GM19035 (cell line): ENCODE results near the gene DUSP22.
"Not testable (repeated sequence)": the region's sequence is repeated elsewhere in the genome, so short reads cannot be mapped to it uniquely, and the experiment has no call there.

Experiments used
- ATAC-seq: cut with Tn5 transposase; IDR thresholded peaks from one replicate; pipeline ENCODE4 v1.9.1; 2021; ENCODE audit not compliant: unreplicated experiment

DUSP22 gene

DNA sequence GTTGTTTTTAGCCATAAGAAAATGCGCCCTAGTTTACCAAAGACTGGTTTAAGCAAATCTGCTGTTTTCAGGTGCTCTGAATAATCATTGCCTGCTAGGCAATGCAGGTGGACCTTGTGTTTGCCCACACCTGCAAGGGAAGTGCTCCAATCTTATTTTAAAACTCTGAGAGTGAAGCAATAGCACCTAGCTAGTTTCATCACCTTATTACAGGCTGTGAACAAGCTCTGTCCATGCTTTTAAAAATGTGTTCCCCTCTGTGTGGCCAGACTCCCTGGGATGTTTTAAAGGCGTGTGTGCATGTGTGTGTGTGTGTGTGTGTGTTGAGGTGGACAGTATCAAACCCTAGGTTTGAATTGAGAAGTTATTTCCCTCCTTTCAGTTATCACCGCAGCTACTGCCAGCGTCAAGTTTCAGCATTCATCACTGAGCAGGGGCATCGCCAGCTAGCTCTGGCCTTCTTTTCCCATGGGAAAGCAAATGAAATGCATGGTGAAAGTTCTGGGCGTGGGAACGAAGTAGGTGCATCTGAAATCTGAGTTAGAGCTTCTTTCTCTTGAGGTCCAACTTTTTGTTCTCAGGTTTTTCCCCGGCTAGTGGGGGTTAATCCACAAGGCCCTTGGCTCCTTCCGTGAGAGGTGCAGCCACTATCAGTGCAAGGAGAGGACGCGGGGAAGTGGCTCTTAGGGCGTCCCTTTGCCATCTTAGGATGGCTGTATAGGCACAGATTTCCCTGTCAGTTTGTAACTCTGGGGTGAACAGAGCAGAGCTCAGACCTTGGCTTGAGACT is 30.8 kb downstream of the DUSP22 start:
- ATAC-seq, result peak; percentile 22

DNA sequence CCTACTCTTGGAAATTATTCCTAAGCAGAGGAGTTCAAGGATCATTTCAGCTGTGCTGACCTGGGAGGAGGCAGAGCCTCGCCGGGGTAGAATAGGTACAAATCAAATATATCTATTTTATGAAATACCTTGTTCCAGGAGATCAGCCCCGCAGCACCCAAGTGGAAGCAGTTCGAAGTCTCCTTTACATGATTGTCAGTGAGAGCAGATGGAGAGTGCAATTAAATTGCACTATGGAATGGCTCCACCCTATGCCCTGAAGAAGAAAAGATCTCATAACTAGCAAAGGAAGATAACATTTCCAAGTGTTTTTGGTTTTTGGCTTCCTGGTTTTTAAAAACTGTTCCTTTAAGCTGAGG is 31.4 kb downstream of the DUSP22 start:
- ATAC-seq, result no peak

DNA sequence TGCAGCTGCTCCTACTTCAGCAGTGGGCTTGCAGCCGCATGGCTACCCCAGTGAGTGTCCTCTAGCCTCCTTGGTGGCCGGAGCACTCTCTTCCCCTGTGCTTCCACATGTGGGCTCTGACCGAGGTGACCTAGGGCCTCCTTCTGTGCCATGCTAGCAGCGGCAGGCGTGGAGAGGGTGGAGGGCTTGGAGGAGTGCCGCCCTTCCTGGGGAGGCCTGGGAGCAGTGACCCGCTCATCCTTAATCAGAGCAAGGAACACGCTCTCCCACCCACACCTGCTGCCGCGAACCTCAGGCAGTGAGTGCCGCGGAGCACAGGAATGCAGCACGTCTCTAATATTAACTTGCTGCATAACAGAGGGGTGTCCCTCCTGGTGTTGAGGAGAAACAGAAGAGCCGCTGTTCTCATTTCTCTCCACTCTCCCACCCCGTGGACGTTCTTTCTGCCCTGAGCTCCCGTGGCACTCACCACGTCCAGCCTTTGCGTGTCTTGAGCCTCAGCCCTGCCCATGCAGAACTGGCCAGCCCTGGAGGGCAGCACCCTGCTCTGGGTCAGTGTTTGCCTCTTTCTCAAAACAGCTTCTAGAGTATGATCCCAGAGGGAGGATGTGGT is 31.9 kb downstream of the DUSP22 start:
- ATAC-seq, result no peak

DNA sequence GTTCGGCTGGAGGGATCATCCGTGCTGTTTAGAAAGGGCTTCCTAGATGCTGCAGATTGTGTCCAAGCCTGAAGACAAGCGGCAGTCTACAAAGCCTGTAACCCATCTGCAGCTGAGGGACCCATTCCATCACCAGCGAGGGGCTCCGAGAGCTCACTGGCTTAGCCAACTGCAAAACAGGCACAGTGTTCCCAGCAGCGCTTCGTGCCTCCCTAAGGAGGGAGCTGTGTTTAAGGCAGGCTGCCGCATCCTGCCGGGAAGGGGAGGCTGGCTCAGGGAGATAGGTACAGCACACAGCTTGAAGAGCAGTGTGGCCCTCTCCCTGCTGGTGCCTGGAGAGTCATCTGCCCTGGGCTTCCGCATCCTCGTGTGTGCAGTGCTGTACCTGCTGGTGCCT is 32.4 kb downstream of the DUSP22 start:
- no peak for ATAC-seq

DNA sequence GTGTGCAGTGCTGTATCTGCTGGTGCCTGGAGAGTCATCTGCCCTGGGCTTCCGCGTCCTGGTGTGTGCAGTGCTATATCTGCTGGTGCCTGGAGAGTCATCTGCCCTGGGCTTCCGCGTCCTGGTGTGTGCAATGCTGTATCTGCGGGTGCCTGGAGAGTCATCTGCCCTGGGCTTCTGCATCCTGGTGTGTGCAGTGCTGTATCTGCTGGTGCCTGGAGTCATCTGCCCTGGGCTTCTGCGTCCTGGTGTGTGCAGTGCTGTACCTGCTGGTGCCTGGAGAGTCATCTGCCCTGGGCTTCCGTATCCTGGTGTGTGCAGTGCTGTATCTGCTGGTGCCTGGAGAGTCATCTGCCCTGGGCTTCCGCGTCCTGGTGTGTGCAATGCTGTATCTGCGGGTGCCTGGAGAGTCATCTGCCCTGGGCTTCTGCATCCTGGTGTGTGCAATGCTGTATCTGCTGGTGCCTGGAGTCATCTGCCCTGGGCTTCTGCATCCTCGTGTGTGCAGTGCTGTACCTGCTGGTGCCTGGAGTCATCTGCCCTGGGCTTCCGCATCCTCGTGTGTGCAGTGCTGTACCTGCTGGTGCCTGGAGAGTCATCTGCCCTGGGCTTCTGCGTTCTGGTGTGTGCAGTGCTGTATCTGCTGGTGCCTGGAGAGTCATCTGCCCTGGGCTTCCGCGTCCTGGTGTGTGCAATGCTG is 33.0 kb downstream of the DUSP22 start:
- ATAC-seq, result not testable (repeated sequence)

DNA sequence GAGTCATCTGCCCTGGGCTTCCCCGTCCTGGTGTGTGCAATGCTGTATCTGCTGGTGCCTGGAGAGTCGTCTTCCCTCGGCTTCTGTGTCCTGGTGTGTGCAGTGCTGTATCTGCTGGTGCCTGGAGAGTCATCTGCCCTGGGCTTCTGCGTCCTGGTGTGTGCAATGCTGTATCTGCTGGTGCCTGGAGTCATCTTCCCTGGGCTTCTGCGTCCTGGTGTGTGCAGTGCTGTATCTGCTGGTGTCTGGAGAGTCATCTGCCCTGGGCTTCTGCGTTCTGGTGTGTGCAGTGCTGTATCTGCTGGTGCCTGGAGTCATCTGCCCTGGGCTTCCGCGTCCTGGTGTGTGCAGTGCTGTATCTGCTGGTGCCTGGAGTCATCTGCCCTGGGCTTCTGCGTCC is 33.8 kb downstream of the DUSP22 start:
- ATAC-seq, result not testable (repeated sequence)

DNA sequence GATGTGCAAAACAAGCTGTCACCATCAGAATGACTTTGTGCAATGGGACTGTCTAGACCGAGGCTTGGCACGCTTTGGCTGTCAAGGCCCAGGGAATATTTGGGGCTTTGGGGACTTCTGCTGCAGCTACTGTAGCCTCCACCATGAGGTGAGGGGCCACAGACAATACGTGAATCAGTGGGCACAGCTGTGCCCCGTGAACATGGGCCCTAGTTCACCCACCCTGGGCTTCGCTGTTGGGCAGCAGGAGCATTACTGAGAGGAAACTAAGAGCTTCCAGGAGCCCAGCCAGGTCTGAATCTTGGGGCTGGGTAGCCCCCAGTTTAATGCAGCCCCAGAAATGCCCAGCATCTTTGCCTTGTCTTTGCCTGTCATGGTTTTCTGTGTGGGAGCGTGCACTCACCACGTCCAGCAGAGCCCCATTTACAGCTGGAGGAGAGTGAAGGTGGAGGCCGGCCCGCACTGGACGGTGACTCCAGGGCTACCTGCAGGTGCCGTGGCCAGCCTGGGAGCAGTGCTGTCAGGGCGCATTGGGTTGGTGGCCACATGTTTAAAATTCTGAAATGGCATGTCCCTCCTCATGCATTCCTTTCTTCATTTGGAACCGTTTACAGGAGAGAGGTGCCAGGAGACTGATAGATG is 34.7 kb downstream of the DUSP22 start:
- no peak for ATAC-seq

DNA sequence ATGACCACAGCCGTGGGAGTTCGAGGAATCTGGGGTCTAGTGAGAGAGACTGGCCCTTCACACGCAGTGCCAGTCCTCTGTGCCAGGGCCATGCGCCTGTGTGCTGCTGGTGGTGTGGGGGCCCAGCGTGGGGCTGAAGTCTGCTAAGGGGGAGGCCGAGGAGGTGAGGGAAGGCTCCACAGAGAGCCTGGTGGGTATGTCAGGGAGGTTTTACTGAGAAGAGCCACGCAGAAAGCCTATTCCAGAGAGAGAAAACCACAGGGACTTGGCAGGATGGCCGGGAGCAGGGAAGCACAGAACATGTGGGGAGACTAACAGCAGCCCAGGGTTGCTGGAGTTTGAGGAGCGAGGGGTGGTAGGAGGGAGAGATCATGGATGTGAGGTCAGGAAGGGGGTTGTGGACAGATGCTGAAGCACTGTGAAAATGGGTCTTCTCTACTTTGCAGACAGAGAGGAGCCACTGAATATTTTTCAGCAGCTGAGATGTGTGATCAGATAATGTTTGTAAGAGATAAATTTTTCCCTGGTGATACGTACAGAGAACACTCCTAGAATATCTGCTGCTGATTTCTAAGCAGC is 35.3 kb downstream of the DUSP22 start:
- ATAC-seq, result peak; percentile 0

DNA sequence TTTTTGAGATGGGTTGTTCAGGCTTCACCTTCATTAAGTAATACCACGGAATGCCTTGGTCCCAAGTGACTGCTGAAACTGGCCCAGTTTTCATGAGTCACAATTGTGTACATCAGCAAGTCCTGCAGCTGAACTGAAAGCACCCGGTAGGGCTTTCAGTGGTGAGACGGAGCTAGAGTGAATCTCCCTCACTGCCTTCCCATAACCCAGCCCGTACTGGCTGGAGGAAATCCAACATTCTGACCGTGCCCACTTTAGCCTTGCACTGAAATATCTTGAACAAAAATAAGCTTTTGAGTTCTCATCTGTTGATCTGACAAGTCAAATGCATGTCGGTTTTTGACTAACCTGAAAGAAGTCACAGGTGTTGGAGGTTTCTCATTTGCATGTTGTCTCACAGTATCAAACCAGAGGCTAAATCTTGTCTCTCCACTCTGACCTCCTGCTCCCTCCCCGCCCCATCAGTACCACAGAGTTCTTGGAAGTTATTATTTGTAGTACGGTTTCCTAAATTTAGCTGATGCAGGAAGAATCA is 35.9 kb downstream of the DUSP22 start:
- peak; percentile 75 for ATAC-seq

DNA sequence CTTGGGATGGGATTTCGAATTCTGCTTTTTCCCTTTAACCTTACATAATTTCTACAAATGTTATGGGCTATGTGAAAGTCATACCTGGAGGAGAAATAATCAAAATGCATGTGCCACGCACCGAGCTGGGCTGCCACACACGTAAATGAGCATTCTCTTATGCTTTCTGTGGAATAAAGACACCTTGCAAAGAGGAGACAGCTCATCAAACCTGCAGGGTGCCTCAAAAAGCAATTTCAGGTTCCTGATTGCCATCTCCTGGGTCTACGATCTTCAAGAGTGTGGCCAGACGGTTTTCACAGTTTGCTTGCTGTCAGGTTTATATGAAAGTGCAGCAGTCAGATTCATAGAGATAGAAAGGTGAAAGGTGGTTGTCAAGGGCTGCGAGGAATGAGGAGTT is 36.6 kb downstream of the DUSP22 start:
- ATAC-seq, result no peak

DNA sequence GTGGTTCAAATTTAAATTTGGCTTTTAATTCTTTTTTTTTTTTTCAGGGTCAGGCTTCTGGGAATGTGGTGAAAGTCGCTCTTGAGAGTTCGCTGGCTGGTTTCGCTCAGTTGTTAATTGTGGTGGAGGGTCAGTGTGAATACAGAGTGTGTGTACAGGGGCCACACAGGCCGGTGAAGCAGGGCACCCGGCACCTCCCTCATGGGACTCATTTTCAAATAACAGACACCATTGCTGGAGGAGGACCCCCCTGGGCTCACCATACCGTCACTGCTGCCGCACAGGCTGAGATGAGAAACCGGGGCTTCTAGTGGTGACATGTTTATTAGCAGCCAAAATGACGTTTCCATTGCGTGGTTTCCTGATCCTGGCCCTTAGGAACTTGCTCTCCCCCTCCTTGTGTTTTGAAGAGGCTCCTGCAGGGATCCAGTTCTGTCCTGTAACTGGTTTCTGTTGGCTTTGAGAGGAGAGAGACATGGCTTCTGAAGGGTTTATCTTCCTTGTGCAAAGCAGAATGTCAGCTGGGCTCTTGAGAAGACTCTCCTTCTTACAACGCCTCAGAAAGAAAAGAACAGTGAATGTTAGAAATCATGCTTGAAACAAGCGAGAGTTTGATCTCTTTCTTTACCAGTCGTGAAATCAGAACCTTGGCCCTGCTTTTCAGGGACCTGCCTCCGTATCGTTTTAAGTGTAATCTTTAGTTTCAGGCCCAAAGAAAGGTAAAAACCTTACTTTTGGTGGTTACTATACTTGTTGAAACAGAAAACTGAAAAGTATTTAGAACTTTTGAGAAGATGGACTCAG is 37.8 kb downstream of the DUSP22 start:
- no peak for ATAC-seq

DNA sequence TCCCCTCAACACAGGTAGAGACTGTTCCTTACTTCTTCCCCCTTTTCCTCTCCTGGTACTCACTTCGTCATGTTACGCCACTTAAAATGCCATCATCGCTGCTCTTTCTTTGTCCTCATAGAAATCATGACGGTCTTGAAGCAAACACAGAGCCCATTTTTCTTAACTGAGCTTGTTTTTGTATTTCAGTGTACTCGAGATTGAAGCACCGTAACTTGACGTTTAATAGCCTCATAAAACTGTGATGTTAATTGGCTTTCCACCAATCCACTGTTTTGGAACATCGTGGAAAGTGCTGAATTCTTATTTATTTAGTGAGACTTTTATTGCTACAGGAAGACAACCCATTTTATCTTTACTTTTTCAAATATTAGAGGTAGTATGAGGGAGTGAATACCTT is 38.7 kb downstream of the DUSP22 start:
- ATAC-seq, result no peak

DNA sequence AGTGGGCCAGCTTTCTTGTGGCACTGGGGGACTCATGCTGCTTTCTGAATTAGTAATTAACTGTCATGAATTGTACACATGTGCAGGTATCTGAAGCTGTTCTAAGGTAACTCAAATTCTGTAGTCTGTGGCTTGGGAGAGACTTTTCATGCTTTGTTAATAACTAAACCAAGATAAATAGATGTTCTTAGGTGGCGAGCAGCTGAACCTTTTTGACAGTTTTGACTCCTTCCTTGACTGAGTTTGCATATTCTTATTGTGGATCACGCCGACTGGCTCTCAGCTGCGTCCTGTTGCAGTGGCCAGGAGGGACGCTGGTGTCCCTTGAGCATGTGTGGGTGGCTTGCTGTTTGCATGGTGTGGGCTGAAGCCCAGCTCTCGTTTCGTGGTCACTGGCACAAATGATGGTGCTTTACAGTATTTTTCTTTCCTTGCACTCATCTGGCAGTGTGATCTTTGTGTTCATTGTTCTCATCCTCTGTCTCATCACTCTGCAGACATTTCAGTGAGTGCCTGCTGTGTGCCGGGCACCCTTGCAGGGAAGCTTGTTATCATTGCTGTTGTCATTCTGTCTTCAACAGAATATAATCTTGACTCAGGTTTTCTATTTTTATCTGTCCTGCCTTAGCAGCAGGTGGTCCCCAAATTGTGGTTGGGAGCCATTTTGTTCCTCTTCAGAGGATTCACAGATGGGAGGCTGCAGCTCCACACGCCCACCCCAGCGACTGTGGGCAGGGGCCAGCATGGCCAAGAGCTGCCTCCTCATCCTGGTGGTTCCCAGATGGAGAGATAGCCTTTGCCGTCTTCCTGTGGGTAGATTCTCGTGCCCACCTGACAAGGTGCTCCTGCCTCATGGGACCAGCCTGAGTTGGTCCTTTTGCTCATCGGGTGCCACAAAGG is 39.6 kb downstream of the DUSP22 start:
- peak; percentile 37 for ATAC-seq

DNA sequence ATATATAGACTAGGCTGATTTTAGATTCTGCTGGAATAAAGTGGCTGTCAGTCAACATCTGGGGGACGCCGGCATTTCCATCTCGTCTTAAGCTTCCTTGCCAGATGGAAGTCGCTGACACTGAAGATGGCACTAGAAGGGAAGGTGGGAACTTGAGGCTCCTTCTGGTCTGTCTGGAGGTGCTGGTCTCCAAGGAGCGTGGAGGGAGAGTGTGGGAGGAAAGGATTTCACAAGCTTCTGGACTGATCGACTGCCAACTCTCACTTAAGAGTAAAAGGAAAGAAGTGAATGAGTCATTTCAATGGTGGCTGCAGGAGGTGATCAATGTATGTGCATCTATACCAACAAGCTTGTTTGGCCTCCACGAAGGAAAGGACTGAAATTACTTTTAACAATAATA is 40.4 kb downstream of the DUSP22 start:
- ATAC-seq, result no peak

DNA sequence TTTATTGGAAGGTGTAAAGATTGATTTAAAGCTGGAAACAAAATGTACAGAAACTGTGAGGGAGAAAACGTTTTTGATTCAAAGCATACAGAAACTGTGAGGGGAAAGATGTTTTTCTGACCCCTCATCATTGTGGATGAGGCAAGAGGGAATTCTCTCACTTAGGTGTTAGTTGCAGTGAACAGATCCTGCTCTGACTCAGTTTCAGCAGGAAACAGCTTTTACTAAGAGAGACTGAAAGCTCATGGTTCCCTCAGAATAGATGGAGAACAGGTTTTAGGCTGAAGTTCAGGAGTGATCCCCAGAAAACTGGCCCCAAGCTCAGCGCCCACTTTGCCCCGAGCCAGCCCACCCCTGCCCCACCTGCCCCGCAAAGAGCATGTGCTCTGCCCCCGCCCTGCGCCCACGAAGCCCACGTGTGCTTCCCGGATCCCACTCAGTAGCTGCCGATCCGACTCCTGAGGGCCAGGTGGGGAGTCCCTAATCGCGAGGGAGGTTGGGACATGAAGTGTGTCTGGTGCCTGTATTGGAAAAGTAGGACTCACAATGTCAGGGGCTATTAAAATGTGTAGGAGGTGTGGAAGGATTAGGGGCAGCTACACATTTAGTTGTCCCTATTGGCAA is 41.2 kb downstream of the DUSP22 start:
- no peak for ATAC-seq

DNA sequence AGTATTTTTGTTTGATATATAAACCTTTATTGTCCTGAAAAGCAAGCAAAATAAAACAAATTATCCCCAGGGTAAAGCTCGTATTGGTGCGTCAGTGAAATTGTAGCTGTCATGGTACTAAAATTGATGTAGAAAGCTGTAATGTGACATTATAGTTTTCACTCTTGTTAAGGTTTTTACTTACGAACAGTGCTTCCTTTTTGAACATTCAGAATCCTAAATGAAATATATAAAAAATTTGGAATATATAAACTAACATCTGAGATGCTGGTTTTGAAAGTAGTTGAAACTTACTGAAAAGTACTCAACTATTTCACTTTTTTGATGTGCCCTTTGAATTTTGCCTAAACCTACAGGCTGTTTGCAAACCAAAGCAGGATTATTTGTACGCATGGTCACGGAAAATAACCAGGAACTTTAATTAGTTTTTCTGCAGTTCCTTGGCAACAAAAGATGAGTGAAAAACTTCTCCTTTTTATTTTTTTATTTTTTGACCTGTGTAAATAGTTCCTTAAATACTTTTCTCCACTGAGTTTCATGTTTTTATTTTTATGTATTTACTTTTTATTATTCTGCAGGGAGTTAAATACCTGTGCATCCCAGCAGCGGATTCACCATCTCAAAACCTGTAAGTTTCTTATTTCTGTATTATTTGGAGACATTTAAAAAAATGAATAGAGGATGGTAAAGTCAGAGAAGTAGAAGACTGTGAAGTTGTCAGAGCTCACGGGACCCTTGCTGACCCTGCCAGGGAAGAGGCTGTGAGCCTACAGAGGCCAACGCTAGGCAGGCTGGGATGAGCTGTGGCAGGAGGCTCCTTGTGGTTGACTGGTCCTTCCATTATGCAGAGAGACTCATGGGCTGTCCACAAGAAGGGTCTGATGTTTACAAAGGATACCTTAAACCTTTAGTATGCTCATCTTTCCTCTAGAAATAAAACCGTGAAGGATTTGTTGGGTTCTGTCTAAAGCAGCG is 42.5 kb downstream of the DUSP22 start:
- ATAC-seq, result no peak

DNA sequence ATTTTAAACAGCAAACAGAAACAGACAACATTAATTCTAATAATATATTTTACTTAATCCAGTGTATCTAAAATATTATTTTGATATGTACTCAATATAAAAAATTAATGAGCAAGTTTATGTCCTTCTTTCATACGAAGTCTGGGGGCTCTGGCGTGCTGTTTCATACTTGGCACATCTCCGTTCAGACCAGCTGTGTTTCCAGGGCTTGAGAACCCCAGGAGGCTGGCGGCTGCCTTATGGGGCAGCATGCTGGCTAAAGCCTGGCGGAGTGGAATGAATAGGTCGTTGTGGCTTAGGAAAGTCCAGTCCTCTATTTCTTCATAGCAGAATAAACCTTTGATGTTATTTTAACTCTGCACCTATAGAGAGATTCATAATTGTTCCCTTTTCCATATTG is 43.3 kb downstream of the DUSP22 start:
- ATAC-seq, result no peak
